GM23338 (cell line): ENCODE measurements around the gene AEN. TPM values are rescaled to one million over a fixed set of nuclear protein-coding genes. Genes with fewer than 3 reads are reported as not detected.

Source experiments
- ATAC-seq: fragments of 200-7000 bp; cut with Tn5 transposase; 3 replicates; pipeline ENCODE4 v1.9.1; 2020
- DNase-seq: peaks from one replicate; pipeline ENCODE4 v3.0.0-alpha.2; 2015; ENCODE audit warnings: low spot score
- H2AFZ ChIP-seq: fragments of 200-600 bp; sonication (generic); 2 replicates; pipeline ENCODE4 v1.8.0; 2016; ENCODE audit warnings: antibody characterized with exemption, mild to moderate bottlenecking, moderate library complexity
- H3F3A ChIP-seq: fragments of 200-600 bp; sonication (generic); replicated peaks from 2 replicates; pipeline ENCODE4 v1.8.0; 2017; ENCODE audit warnings: antibody characterized with exemption, mixed run types, low read depth
- H3K27ac ChIP-seq: fragments of 200-600 bp; sonication (generic); 2 replicates; pipeline ENCODE4 v1.6.1; 2016; ENCODE audit warnings: low read depth
- H3K27me3 ChIP-seq: fragments of 200-600 bp; sonication (generic); 2 replicates; pipeline ENCODE4 v1.8.0; 2016; ENCODE audit warnings: mild to moderate bottlenecking, mixed run types, moderate library complexity; ENCODE audit not compliant: insufficient read depth
- H3K36me3 ChIP-seq: fragments of 200-600 bp; sonication (generic); 2 replicates; pipeline ENCODE4 v1.8.0; 2016; ENCODE audit warnings: mild to moderate bottlenecking; ENCODE audit not compliant: insufficient read depth
- H3K4me1 ChIP-seq: fragments of 200-600 bp; sonication (generic); 2 replicates; pipeline ENCODE4 v1.8.0; 2016; ENCODE audit warnings: mild to moderate bottlenecking, moderate library complexity; ENCODE audit not compliant: insufficient read depth
- H3K4me2 ChIP-seq: fragments of 200-600 bp; sonication (generic); 2 replicates; pipeline ENCODE4 v1.7.1; 2017; ENCODE audit warnings: mixed run types
- H3K4me3 ChIP-seq: fragments of 200-600 bp; sonication (generic); 2 replicates; pipeline ENCODE4 v1.6.1; 2016; ENCODE audit warnings: mixed run types
- H3K79me2 ChIP-seq: fragments of 200-600 bp; sonication (generic); replicated peaks from 2 replicates; pipeline ENCODE4 v1.8.0; 2017; ENCODE audit warnings: mild to moderate bottlenecking; ENCODE audit not compliant: insufficient read depth
- H3K9me2 ChIP-seq: fragments of 200-600 bp; sonication (generic); 2 replicates; pipeline ENCODE4 v1.8.0; 2017; ENCODE audit not compliant: insufficient read depth
- H4K20me1 ChIP-seq: fragments of 200-600 bp; sonication (generic); replicated peaks from 2 replicates; pipeline ENCODE4 v1.8.0; 2017; ENCODE audit warnings: mild to moderate bottlenecking; ENCODE audit not compliant: insufficient read depth
- H3K27ac Mint-ChIP-seq: 2 replicates; pipeline ENCODE4 v1.8.0; 2020; ENCODE audit warnings: inconsistent platforms, mild to moderate bottlenecking, moderate library complexity, mixed read lengths
- H3K27me3 Mint-ChIP-seq: 3 replicates; pipeline ENCODE4 v1.8.0; 2022; ENCODE audit warnings: low read depth, mild to moderate bottlenecking, moderate library complexity, mixed read lengths, inconsistent platforms; ENCODE audit not compliant: insufficient read depth, poor library complexity
- H3K36me3 Mint-ChIP-seq: 3 replicates; pipeline ENCODE4 v1.8.0; 2021; ENCODE audit warnings: low read depth, mild to moderate bottlenecking, inconsistent platforms, moderate library complexity, mixed read lengths
- H3K4me1 Mint-ChIP-seq: 3 replicates; pipeline ENCODE4 v1.8.0; 2020; ENCODE audit warnings: mild to moderate bottlenecking, inconsistent platforms, mixed read lengths
- H3K4me3 Mint-ChIP-seq: 3 replicates; pipeline ENCODE4 v1.8.0; 2021; ENCODE audit warnings: moderate library complexity, mild to moderate bottlenecking, inconsistent platforms, mixed read lengths
- H3K9me3 Mint-ChIP-seq: 3 replicates; pipeline ENCODE4 v1.8.0; 2020; ENCODE audit warnings: moderate library complexity, mild to moderate bottlenecking, inconsistent platforms, mixed read lengths
- CREB1 ChIP-seq: fragments of 250-450 bp; sonication (Bioruptor Pico); IDR thresholded peaks from 2 replicates; pipeline ENCODE4 v1.5.0; 2020; ENCODE audit warnings: low read depth, mild to moderate bottlenecking, moderate library complexity
- CTCF ChIP-seq, 2 experiments: fragments of 200-600 bp in 1 of 2; sonication (generic) in 1 of 2; conservative IDR thresholded peaks; 2 replicates each; pipeline versions ENCODE4 v1.5.1 to v1.6.1; 2016 to 2017; ENCODE audit warnings: antibody characterized with exemption in 2 of 2, low read depth in 2 of 2, mild to moderate bottlenecking in 2 of 2, moderate library complexity in 1 of 2
- ETS1 ChIP-seq: IDR thresholded peaks from 2 replicates; pipeline ENCODE4 v1.6.1; 2016; ENCODE audit warnings: antibody characterized with exemption
- EZH2 ChIP-seq: fragments of 200-600 bp; sonication (generic); IDR thresholded peaks from one replicate; pipeline ENCODE4 v1.8.0; 2017; ENCODE audit warnings: antibody characterized with exemption, mild to moderate bottlenecking, low read depth; ENCODE audit not compliant: unreplicated experiment
- EZH2phosphoT487 ChIP-seq: fragments of 200-600 bp; sonication (generic); IDR thresholded peaks from one replicate; pipeline ENCODE4 v1.8.1; 2018; ENCODE audit warnings: antibody characterized with exemption; ENCODE audit not compliant: unreplicated experiment
- JUNB ChIP-seq: IDR thresholded peaks from one replicate; pipeline ENCODE4 v1.6.1; 2016; ENCODE audit warnings: antibody characterized with exemption; ENCODE audit not compliant: unreplicated experiment
- NANOG ChIP-seq: IDR thresholded peaks from 2 replicates; pipeline ENCODE4 v1.6.1; 2016; ENCODE audit warnings: antibody characterized with exemption, borderline replicate concordance
- POLR2AphosphoS5 ChIP-seq: IDR thresholded peaks from 2 replicates; pipeline ENCODE4 v1.6.1; 2016; ENCODE audit warnings: antibody characterized with exemption, low read depth
- REST ChIP-seq: IDR thresholded peaks from one replicate; pipeline ENCODE4 v1.6.1; 2018; ENCODE audit warnings: antibody characterized with exemption; ENCODE audit not compliant: unreplicated experiment
- STAT1 ChIP-seq: IDR thresholded peaks from one replicate; pipeline ENCODE4 v1.6.1; 2016; ENCODE audit warnings: antibody characterized with exemption; ENCODE audit not compliant: unreplicated experiment
- ZNF114 ChIP-seq: fragments of 250-450 bp; sonication (Bioruptor Pico); IDR thresholded peaks from 2 replicates; pipeline ENCODE4 v1.5.0; 2020; ENCODE audit warnings: mild to moderate bottlenecking, moderate library complexity
- ZNF331 ChIP-seq: fragments of 250-450 bp; sonication (Bioruptor Pico); IDR thresholded peaks from 2 replicates; pipeline ENCODE4 v1.5.0; 2020; ENCODE audit warnings: low read depth, mild to moderate bottlenecking, moderate library complexity
- ZNF462 ChIP-seq: fragments of 250-450 bp; sonication (Bioruptor Pico); IDR thresholded peaks from 2 replicates; pipeline ENCODE4 v1.5.0; 2020; ENCODE audit warnings: mild to moderate bottlenecking, moderate library complexity
- polyA plus RNA-seq: library from polyadenylated mRNA; unstranded; fragments of >200 nt; fragmentation: Nextera tagmentation; extraction: Ambion mirVana; gene quantifications from 2 replicates; pipeline ENCODE4 v1.2.1, GENCODE V29; 2016
- total RNA-seq: library from RNA; depleted of rRNA; stranded (reverse); fragments of >200 nt; shearing (Covaris generic); gene quantifications from 2 replicates; pipeline ENCODE4 v1.2.3, GENCODE V29; 2014

Gene AEN
- total and polyA plus RNA-seq, 2 experiments from 2014 or later, result 82.3 to 220 TPM

- H4K20me1 ChIP-seq, result no peaks in the 10 kb centered on the region
- Mint-ChIP-seq H3K4me3 (no peak overlapping the region), H3K4me1 (peaks cover 5% of the 10 kb centered on the region; the same call in 2 of the 3 replicates), H3K36me3 (no peaks in the 10 kb centered on the region), H3K27ac (no peak overlapping the region), H3K27me3 (no peaks in the 10 kb centered on the region), H3K9me3 (no peaks in the 10 kb centered on the region)
- no peaks in the 10 kb centered on the region for H3K4me1 ChIP-seq
- no peaks in the 10 kb centered on the region for H3K27me3 ChIP-seq
- DNase-seq (no peak), ATAC-seq (no peak)
- H3K4me3 ChIP-seq, result no peak overlapping the region
- no peaks in the 10 kb centered on the region for H3F3A ChIP-seq
- H3K79me2 ChIP-seq, result no peaks in the 10 kb centered on the region
- H2AFZ ChIP-seq, result no peak overlapping the region
- H3K4me2 ChIP-seq, result no peak overlapping the region
- no peak for TF ChIP-seq STAT1
- TF ChIP-seq EZH2, result no peak
- no peak for TF ChIP-seq NANOG
- TF ChIP-seq ZNF114 (CRISPR knock-in tag), result no peak
- TF ChIP-seq CTCF (conservative IDR thresholded peaks at IDR 0.05; ENCODE audit: low read depth in 2 of 2), result no peak
- no peak for TF ChIP-seq REST
- no peak for TF ChIP-seq EZH2phosphoT487
- TF ChIP-seq JUNB, result no peak
- no peak for TF ChIP-seq POLR2AphosphoS5
- TF ChIP-seq ETS1, result no peak
- no peak for TF ChIP-seq ZNF462 (CRISPR knock-in tag)
- TF ChIP-seq ZNF331 (CRISPR knock-in tag), result no peak
- no peak for TF ChIP-seq CREB1 (CRISPR knock-in tag)
- H3K9me2 ChIP-seq, result no peaks in the 10 kb centered on the region
- H3K36me3 ChIP-seq, result no peaks in the 10 kb centered on the region
- H3K27ac ChIP-seq, result no peak overlapping the region
Observed at GRCh38 chr15:88579322-88579721, 41.8 kb upstream of the AEN start.
